Erythroblast (primary cell): Measurements from ENCODE around the gene PRDM8.

Source experiments
- GATA1 ChIP-seq: IDR thresholded peaks from 2 replicates; pipeline ENCODE4 v1.6.1; 2011; ENCODE audit warnings: low read depth, mild to moderate bottlenecking, control low read depth, low read length, moderate library complexity
- POLR2A ChIP-seq: IDR thresholded peaks from 2 replicates; pipeline ENCODE4 v1.6.1; 2011; ENCODE audit warnings: mild to moderate bottlenecking, low read length

GRCh38 chr4:80155316-80155982 is 41.9 kb upstream of the PRDM8 start:
- TF ChIP-seq POLR2A (no peak), GATA1 (no peak)
